ENCODE data around the gene GARIN5B. TPM values are rescaled to one million over a fixed set of nuclear protein-coding genes. Genes with fewer than 3 reads are reported as not detected.

GARIN5B gene
- total and polyA plus RNA-seq, 7 donors = not detected

DNA sequence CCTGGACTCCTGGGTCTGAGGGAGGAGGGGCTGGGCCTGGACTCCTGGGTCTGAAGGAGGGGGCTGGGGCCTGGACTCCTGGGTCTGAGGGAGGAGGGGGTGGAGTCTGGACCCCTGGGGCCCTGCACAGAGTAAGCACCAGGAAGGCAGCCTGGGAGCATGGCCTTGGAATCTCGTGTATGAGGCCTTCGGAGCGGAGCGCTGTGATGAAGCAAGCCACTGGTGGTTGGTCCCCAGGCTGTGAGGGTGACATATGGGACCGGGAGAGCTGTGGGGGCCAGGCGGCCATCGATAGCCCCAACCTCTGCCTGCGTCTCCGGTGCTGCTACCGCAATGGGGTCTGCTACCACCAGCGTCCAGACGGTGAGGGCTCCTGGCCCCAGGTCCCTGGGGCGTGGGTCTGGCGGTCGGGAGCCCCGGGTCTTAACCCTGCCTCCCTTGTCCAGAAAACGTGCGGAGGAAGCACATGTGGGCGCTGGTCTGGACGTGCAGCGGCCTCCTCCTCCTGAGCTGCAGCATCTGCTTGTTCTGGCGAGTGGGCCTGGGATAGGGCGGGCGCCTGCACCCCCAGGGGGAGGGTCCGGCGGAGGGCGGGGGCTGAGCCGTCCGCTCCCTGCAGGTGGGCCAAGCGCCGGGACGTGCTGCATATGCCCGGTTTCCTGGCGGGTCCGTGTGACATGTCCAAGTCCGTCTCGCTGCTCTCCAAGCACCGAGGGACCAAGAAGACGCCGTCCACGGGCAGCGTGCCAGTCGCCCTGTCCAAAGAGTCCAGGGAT is 14.5 kb upstream of the GARIN5B start:
- intact Hi-C loops (cut with DNase I) = no loop called here
- no peak overlapping the region for H3K27ac ChIP-seq
- no peak for TF ChIP-seq POLR2AphosphoS5 (IDR thresholded peaks at IDR 0.05)
- no peak for TF ChIP-seq CTCF (IDR thresholded peaks at IDR 0.05)
- TF ChIP-seq POLR2A (IDR thresholded peaks at IDR 0.05) = no peak
- no peak for TF ChIP-seq EP300 (IDR thresholded peaks at IDR 0.05)
- WGBS, 2 donors = 50 to 75% methylated on average over 43 of the region's 43 CpGs
- peaks cover 0 to 13% (median 7%) of the 10 kb centered on the region in 4 donors for H3K4me1 ChIP-seq
- no peaks in the 10 kb centered on the region for H3K36me3 ChIP-seq
- no peak overlapping the region for H3K4me3 ChIP-seq
- peaks cover 33 to 56% (median 45%) of the 10 kb centered on the region in 3 donors for H3K27me3 ChIP-seq
- H3K9me3 ChIP-seq = no peaks in the 10 kb centered on the region
- no peak for DNase-seq

GRCh38 chr19:55376241-55376933 is 13.3 kb upstream of the GARIN5B start, which contains the start of gene TMEM190:
TMEM190 (plus strand) TSS chr19:55376826; CDS start chr19:55376854, 28 bp downstream.
- WGBS, 2 donors = 23 to 53% methylated on average over 21 of the region's 21 CpGs
- no peak within 1 kb of the TSS for H3K27ac ChIP-seq
- intact Hi-C loops (cut with DNase I) = no loop called here
- no peak within 1 kb of the TSS for H3K4me3 ChIP-seq
- peaks cover 0 to 13% (median 7%) of the 10 kb centered on the region in 4 donors for H3K4me1 ChIP-seq
- TF ChIP-seq CTCF (IDR thresholded peaks at IDR 0.05) (no peak), POLR2A (IDR thresholded peaks at IDR 0.05) (no peak), EP300 (IDR thresholded peaks at IDR 0.05) (no peak), POLR2AphosphoS5 (IDR thresholded peaks at IDR 0.05) (no peak)
- no peak for DNase-seq
- H3K36me3 ChIP-seq = no peaks in the 10 kb centered on the region
- peaks cover 41 to 68% (median 57%) of the 10 kb centered on the region in 3 donors for H3K27me3 ChIP-seq
- no peaks in the 10 kb centered on the region for H3K9me3 ChIP-seq

- Histone ChIP-seq H3K4me1 (peaks cover 0 to 24% (median 20%) of the 10 kb centered on the region in 4 donors), H3K27ac (no peak overlapping the region), H3K27me3 (peaks cover 57 to 90% (median 77%) of the 10 kb centered on the region in 3 donors), H3K36me3 (no peaks in the 10 kb centered on the region), H3K9me3 (no peaks in the 10 kb centered on the region), H3K4me3 (no peak overlapping the region)
- WGBS, 2 donors = 6 to 19% methylated on average over 31 of the region's 31 CpGs
- DNase-seq = no peak
- intact Hi-C loops (cut with DNase I) = no loop called here
- no peak for TF ChIP-seq POLR2AphosphoS5 (IDR thresholded peaks at IDR 0.05)
- TF ChIP-seq POLR2A (IDR thresholded peaks at IDR 0.05) = no peak
- no peak for TF ChIP-seq CTCF (IDR thresholded peaks at IDR 0.05)
- no peak for TF ChIP-seq EP300 (IDR thresholded peaks at IDR 0.05)
Measured at GRCh38 chr19:55373993-55374757, 11.1 kb upstream of the GARIN5B start.

DNA sequence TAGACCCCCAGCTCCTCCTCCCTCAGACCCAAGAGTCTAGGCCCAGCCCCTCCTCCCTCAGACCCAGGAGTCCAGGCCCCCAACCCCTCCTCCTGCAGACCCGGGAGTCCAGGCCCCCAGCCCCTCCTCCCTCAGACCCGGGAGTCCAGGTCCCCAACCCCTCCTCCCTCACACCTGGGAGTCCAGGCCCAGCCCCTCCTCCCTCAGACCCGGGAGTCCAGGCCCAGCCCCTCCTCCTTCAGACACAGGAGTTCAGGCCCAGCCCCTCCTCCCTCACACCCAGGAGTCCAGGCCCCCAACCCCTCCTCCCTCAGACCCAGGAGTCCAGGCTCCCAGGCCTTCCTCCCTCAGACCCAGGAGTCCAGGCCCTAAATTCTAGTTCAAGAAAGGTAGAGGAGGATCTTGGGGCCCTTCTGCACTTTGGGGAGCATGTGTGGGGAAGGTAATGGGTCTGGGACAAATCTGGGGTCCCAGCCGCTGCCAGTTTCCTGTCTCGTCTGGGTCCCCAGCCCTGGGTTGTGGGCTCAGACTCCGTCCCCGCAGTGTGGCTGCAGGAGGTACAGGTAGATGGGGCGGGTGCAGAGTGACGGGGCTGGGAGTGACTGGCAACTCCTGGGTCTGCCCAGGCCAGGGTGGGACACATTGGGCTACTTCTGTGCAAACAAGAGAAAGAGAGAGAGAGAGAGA is 10.4 kb upstream of the GARIN5B start:
- Histone ChIP-seq H3K36me3 (no peaks in the 10 kb centered on the region), H3K4me3 (no peak overlapping the region), H3K27me3 (peaks cover 64 to 97% (median 84%) of the 10 kb centered on the region in 3 donors), H3K4me1 (peaks cover 0 to 28% (median 26%) of the 10 kb centered on the region in 4 donors), H3K9me3 (no peaks in the 10 kb centered on the region), H3K27ac (no peak overlapping the region)
- DNase-seq = no peak
- TF ChIP-seq CTCF (IDR thresholded peaks at IDR 0.05) = no peak
- no peak for TF ChIP-seq POLR2AphosphoS5 (IDR thresholded peaks at IDR 0.05)
- TF ChIP-seq EP300 (IDR thresholded peaks at IDR 0.05) = no peak
- TF ChIP-seq POLR2A (IDR thresholded peaks at IDR 0.05) = no peak
- 18 to 46% methylated on average over 9 of the region's 9 CpGs for WGBS, 2 donors
- intact Hi-C loops (cut with DNase I) = no loop called here
